ENCODE measurements around the gene B3GALNT1.
"Not testable (repeated sequence)": the region's sequence is repeated elsewhere in the genome, so short reads cannot be mapped to it uniquely, and the experiment has no call there.

B3GALNT1 gene

GRCh38 chr3:161034913-161035550, 70.1 kb downstream of the B3GALNT1 start:
- not testable (repeated sequence) for H3K4me3 ChIP-seq (ENCODE audit: low read length); H3K9me3 ChIP-seq (ENCODE audit: insufficient read depth, low read length); H3K9ac ChIP-seq (ENCODE audit: low read length); H3K79me2 ChIP-seq (ENCODE audit: low read length); H3K36me3 ChIP-seq (replicated peaks; ENCODE audit: low read depth, low read length); H3K27me3 ChIP-seq (ENCODE audit: low read depth, low read length); H3K4me1 ChIP-seq (ENCODE audit: low read length); H4K20me1 ChIP-seq (ENCODE audit: insufficient read depth, low read length); H2AFZ ChIP-seq (ENCODE audit: low read depth, low read length)
- H3K4me2 ChIP-seq (ENCODE audit: low read length) = peak overlapping the region; percentile 29
- H3K27ac ChIP-seq (ENCODE audit: low read length) = 0 out of 2 replicates have a peak overlapping the region, but pooled peaks have one; percentile 2
- peak; percentile 17; the same call in 1 of the 2 replicates for TF ChIP-seq CTCF (IDR thresholded peaks at IDR 0.05; ENCODE audit: low read depth, low read length)
